Neural cell (in vitro differentiated cells): ENCODE measurements around the gene REV3L.

Experiments
- CTCF ChIP-seq: fragments of 450-650 bp; IDR thresholded peaks from 2 replicates; pipeline ENCODE4 v1.5.1; 2014; ENCODE audit warnings: antibody characterized with exemption, mild to moderate bottlenecking, moderate library complexity; ENCODE audit not compliant: poor library complexity, severe bottlenecking
- EP300 ChIP-seq: fragments of 450-650 bp; conservative IDR thresholded peaks from 2 replicates; pipeline ENCODE4 v1.6.1; 2014; ENCODE audit warnings: antibody characterized with exemption, mild to moderate bottlenecking, moderate library complexity; ENCODE audit not compliant: poor library complexity, severe bottlenecking
- EZH2 ChIP-seq: fragments of 200-600, 300-800 bp; shearing (Covaris generic), sonication (generic); IDR thresholded peaks from 2 replicates; pipeline ENCODE4 v1.6.1; 2014; ENCODE audit warnings: antibody characterized with exemption, low read length, borderline replicate concordance, mild to moderate bottlenecking; ENCODE audit not compliant: insufficient read depth, poor library complexity, severe bottlenecking
- POLR2AphosphoS5 ChIP-seq: IDR thresholded peaks from 2 replicates; pipeline ENCODE4 v1.6.1; 2012
- RAD21 ChIP-seq: fragments of 450-650 bp; conservative IDR thresholded peaks from 2 replicates; pipeline ENCODE4 v1.6.1; 2014; ENCODE audit warnings: antibody characterized with exemption, mild to moderate bottlenecking, moderate library complexity
- REST ChIP-seq: IDR thresholded peaks from 2 replicates; pipeline ENCODE4 v1.6.1; 2012; ENCODE audit warnings: borderline replicate concordance
- SMC3 ChIP-seq: fragments of 450-650 bp; conservative IDR thresholded peaks from 2 replicates; pipeline ENCODE4 v1.6.1; 2014; ENCODE audit warnings: antibody characterized with exemption, mild to moderate bottlenecking, moderate library complexity; ENCODE audit not compliant: poor library complexity
- TAF1 ChIP-seq: IDR thresholded peaks from 2 replicates; pipeline ENCODE4 v1.6.1; 2012; ENCODE audit warnings: low read depth

GRCh38 chr6:111322145-111322544 lies 160.9 kb downstream of the REV3L start:
- TF ChIP-seq RAD21 = no peak
- no peak for TF ChIP-seq POLR2AphosphoS5
- no peak for TF ChIP-seq CTCF
- no peak for TF ChIP-seq EZH2
- no peak for TF ChIP-seq REST
- TF ChIP-seq SMC3 = no peak
- no peak for TF ChIP-seq TAF1
- no peak for TF ChIP-seq EP300
